Natural killer cell treated with Interleukin-12 subunit alpha and Interleukin-12 subunit beta and Interleukin-15 and Interleukin-18, amount 100 ng/mL, for 72 hours (primary cell): Measurements from ENCODE around the gene CHST11. TPM values are rescaled to one million over a fixed set of nuclear protein-coding genes. Genes with fewer than 3 reads are reported as not detected.
A peak's percentile ranks its signal among the peaks of the same experiment; 100 is the strongest.

Experiments used
- ATAC-seq, 2 donors: fragments of 150-1000 bp; cut with Tn5 transposase in 1 of 2; sonication (Bioruptor Pico), chemical (Tn5 transposase) in 1 of 2; 2 replicates each; pipeline ENCODE4 v1.10.0; 2021
- DNase-seq: peaks from one replicate; pipeline ENCODE4 v3.0.0; 2022; ENCODE audit warnings: low spot score
- H3K27ac Mint-ChIP-seq, 2 donors: 1 replicate in 1 of 2; 2 replicates in 1 of 2; pipeline ENCODE4 v1.8.0; 2022; ENCODE audit warnings: mixed read lengths in 2 of 2, mild to moderate bottlenecking in 1 of 2, moderate library complexity in 1 of 2
- H3K27me3 Mint-ChIP-seq, 2 donors: 1 replicate in 1 of 2; 2 replicates in 1 of 2; pipeline ENCODE4 v1.8.0; 2022; ENCODE audit warnings: mixed read lengths in 2 of 2
- H3K36me3 Mint-ChIP-seq: one replicate; pipeline ENCODE4 v1.8.0; 2022; ENCODE audit warnings: mixed read lengths
- H3K4me1 Mint-ChIP-seq, 2 donors: 1 replicate in 1 of 2; 2 replicates in 1 of 2; pipeline ENCODE4 v1.8.0; 2022; ENCODE audit warnings: low read depth in 2 of 2, mixed read lengths in 2 of 2, mild to moderate bottlenecking in 1 of 2
- H3K4me3 Mint-ChIP-seq: one replicate; pipeline ENCODE4 v1.8.0; 2022; ENCODE audit warnings: mixed read lengths
- H3K9me3 Mint-ChIP-seq: 2 replicates; pipeline ENCODE4 v1.8.0; 2022; ENCODE audit warnings: mixed read lengths
- total RNA-seq, 2 donors: library from RNA; stranded (reverse); gene quantifications; one replicate each; pipeline ENCODE4 v1.2.3, GENCODE V29; 2022

The CHST11 gene
- total RNA-seq, 2 donors from 2014 or later: 195 to 374 TPM

- H3K9me3 Mint-ChIP-seq: no peaks in the 10 kb centered on the region
- H3K4me1 Mint-ChIP-seq: peaks cover 82 to 88% of the 10 kb centered on the region in 2 donors
- ATAC-seq: peak in 1 of 2 donors; percentile 47
- no peaks in the 10 kb centered on the region for H3K36me3 Mint-ChIP-seq
- H3K27me3 Mint-ChIP-seq: no peaks in the 10 kb centered on the region
- DNase-seq: no peak
- peak overlapping the region; percentile 78 for H3K4me3 Mint-ChIP-seq
- peak overlapping the region; percentile 64 to 84 for H3K27ac Mint-ChIP-seq
These were observed 123.2 kb downstream of the CHST11 start for GRCh38 chr12:104579718-104580495.

DNA sequence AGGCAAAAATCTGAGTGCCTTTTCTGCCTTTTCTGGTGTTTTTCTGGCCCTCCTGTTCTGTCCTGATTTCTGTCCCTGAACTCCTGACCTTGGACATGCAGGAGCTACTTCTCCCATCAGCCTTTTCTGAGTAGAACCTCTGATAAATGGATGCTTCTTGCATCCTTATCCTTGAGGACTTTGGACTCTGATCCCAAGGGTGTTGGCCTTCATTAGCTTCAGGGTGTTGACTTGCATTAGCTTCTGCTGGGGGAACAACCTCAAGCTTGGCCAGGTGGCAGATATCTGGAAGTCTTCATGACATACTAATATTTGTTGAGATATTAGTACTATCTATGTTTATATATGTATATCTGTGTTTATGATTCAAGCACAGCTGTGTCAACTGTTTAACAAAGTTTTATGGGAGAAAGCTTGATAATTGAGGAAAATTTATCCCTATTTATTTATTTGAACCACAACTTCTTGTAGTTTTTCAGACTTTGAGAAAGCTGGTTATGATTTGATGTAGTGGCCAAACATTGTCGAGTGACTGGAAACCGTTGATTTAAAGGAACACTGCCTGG is 124.3 kb downstream of the CHST11 start:
- H3K9me3 Mint-ChIP-seq: no peaks in the 10 kb centered on the region
- H3K4me1 Mint-ChIP-seq: peaks cover 81 to 89% of the 10 kb centered on the region in 2 donors
- peak overlapping the region; percentile 78 for H3K4me3 Mint-ChIP-seq
- H3K27ac Mint-ChIP-seq: peak overlapping the region; percentile 64 to 84
- no peaks in the 10 kb centered on the region for H3K36me3 Mint-ChIP-seq
- H3K27me3 Mint-ChIP-seq: no peaks in the 10 kb centered on the region
- ATAC-seq (no peak), DNase-seq (no peak)

GRCh38 chr12:104582739-104583138 is 126.0 kb downstream of the CHST11 start:
- Mint-ChIP-seq H3K27me3 (no peaks in the 10 kb centered on the region), H3K9me3 (no peaks in the 10 kb centered on the region), H3K4me3 (no peak overlapping the region), H3K27ac (peak overlapping the region; percentile 25 to 84), H3K4me1 (peaks cover 76 to 81% of the 10 kb centered on the region in 2 donors), H3K36me3 (no peaks in the 10 kb centered on the region)
- DNase-seq (no peak), ATAC-seq (peak in 1 of 2 donors; percentile 15)

GRCh38 chr12:104583301-104583700 is 126.6 kb downstream of the CHST11 start:
- Mint-ChIP-seq H3K4me1 (peaks cover 74 to 77% of the 10 kb centered on the region in 2 donors), H3K9me3 (no peaks in the 10 kb centered on the region), H3K4me3 (peak overlapping the region; percentile 23), H3K27me3 (no peaks in the 10 kb centered on the region), H3K27ac (peak overlapping the region; percentile 25 to 84), H3K36me3 (no peaks in the 10 kb centered on the region)
- DNase-seq (no peak), ATAC-seq (peak; percentile 72 to 76)

DNA sequence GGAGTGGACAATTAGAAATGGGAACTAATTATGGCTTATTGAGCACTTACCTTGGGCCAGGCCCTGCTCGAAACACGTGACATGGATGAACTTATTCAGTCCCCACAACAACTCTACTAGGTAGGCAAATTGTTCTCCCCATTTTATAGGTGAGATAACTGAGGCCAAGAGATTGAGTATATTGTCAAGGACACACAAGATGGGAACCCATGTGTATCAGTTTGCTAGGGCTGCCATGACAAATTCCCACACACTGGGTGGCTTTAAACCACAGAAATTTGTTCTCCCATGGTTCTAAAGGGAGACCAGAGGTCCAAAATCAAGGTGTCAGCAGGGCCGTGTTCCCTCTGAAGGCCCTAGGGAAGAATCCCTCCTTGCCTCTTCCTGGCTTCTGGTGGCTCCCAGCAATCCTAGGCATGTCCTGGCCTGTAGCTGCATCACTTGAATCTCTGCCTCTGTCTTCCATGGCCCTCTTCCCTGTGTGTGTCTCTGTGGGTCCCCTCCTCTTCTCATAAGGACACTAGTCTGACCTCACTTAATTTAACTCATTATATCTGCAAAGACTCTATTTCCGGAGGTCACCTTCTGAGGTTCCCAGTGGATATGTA is 128.8 kb downstream of the CHST11 start:
- peak overlapping the region; percentile 31 to 84 for H3K27ac Mint-ChIP-seq

GRCh38 chr12:104586351-104586919 is 129.7 kb downstream of the CHST11 start:
- H3K27ac Mint-ChIP-seq: peak overlapping the region in 1 of 2 donors; percentile 47
- DNase-seq: no peak
- ATAC-seq: no peak
- H3K9me3 Mint-ChIP-seq: no peaks in the 10 kb centered on the region
- H3K4me1 Mint-ChIP-seq: peaks cover 67 to 68% of the 10 kb centered on the region in 2 donors
- no peaks in the 10 kb centered on the region for H3K27me3 Mint-ChIP-seq
- H3K36me3 Mint-ChIP-seq: peaks cover 6% of the 10 kb centered on the region
- H3K4me3 Mint-ChIP-seq: no peak overlapping the region

More for the DNA sequence above, 128.8 kb downstream of the CHST11 start:
- H3K4me1 Mint-ChIP-seq: peaks cover 64 to 66% of the 10 kb centered on the region in 2 donors
- no peaks in the 10 kb centered on the region for H3K9me3 Mint-ChIP-seq
- no peaks in the 10 kb centered on the region for H3K27me3 Mint-ChIP-seq
- peak overlapping the region; percentile 25 for H3K4me3 Mint-ChIP-seq
- H3K36me3 Mint-ChIP-seq: peaks cover 6% of the 10 kb centered on the region
- ATAC-seq (no peak), DNase-seq (no peak)

- no peak for DNase-seq
- peak overlapping the region in 1 of 2 donors; percentile 82 for H3K27ac Mint-ChIP-seq
- H3K36me3 Mint-ChIP-seq: peaks cover 6% of the 10 kb centered on the region
- H3K9me3 Mint-ChIP-seq: no peaks in the 10 kb centered on the region
- no peak overlapping the region for H3K4me3 Mint-ChIP-seq
- no peak for ATAC-seq
- no peaks in the 10 kb centered on the region for H3K27me3 Mint-ChIP-seq
- peaks cover 62% of the 10 kb centered on the region in 2 donors for H3K4me1 Mint-ChIP-seq
These were observed 131.5 kb downstream of the CHST11 start for GRCh38 chr12:104588047-104588920.

GRCh38 chr12:104588921-104589590 is 132.3 kb downstream of the CHST11 start:
- Mint-ChIP-seq H3K27me3 (no peaks in the 10 kb centered on the region), H3K36me3 (peaks cover 6% of the 10 kb centered on the region), H3K9me3 (no peaks in the 10 kb centered on the region), H3K4me1 (peaks cover 62% of the 10 kb centered on the region in 2 donors), H3K27ac (peak overlapping the region in 1 of 2 donors; percentile 82), H3K4me3 (no peak overlapping the region)
- DNase-seq (no peak), ATAC-seq (no peak)

DNA sequence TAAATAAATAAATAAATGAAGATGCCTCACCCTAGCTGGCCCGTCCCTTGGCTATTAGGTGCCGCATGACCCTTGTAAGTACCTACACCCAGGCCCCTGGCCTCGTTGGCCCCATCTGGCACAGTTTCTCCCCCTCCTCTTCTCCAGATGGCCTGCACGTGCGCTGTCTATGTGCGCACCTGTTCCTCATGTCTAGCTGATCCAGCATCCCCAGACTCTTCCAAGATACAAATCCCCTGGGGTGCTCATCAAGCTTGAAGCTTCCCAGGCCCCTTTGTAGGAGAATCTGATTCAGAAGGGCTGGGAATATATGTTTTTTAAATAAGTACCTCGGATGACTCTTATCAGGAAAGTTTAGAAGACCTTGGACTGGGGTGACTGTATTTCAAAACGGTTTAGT is 133.3 kb downstream of the CHST11 start:
- Mint-ChIP-seq H3K9me3 (no peaks in the 10 kb centered on the region), H3K27me3 (no peaks in the 10 kb centered on the region), H3K4me3 (no peak overlapping the region), H3K36me3 (peaks cover 6% of the 10 kb centered on the region), H3K4me1 (peaks cover 58 to 64% of the 10 kb centered on the region in 2 donors), H3K27ac (peak overlapping the region in 1 of 2 donors; percentile 82)
- no peak for DNase-seq
- ATAC-seq: no peak

- Mint-ChIP-seq H3K4me1 (peaks cover 57 to 63% of the 10 kb centered on the region in 2 donors), H3K4me3 (no peak overlapping the region), H3K36me3 (peaks cover 6% of the 10 kb centered on the region), H3K9me3 (no peaks in the 10 kb centered on the region), H3K27me3 (no peaks in the 10 kb centered on the region), H3K27ac (peak overlapping the region; percentile 3 to 82)
- DNase-seq (no peak), ATAC-seq (no peak)
These were observed 134.6 kb downstream of the CHST11 start for GRCh38 chr12:104591257-104591885.

GRCh38 chr12:104593482-104593881 is 136.7 kb downstream of the CHST11 start:
- H3K9me3 Mint-ChIP-seq: no peaks in the 10 kb centered on the region
- ATAC-seq: no peak
- no peaks in the 10 kb centered on the region for H3K27me3 Mint-ChIP-seq
- peaks cover 6% of the 10 kb centered on the region for H3K36me3 Mint-ChIP-seq
- peaks cover 60 to 72% of the 10 kb centered on the region in 2 donors for H3K4me1 Mint-ChIP-seq
- no peak overlapping the region for H3K4me3 Mint-ChIP-seq
- H3K27ac Mint-ChIP-seq: peak overlapping the region; percentile 35 to 83
- no peak for DNase-seq

GRCh38 chr12:104596134-104596799 is 139.5 kb downstream of the CHST11 start:
- DNase-seq: no peak
- Mint-ChIP-seq H3K9me3 (no peaks in the 10 kb centered on the region), H3K27me3 (no peaks in the 10 kb centered on the region), H3K27ac (peak overlapping the region; percentile 33 to 53), H3K4me3 (peak overlapping the region; percentile 6), H3K4me1 (peaks cover 66 to 80% of the 10 kb centered on the region in 2 donors), H3K36me3 (no peaks in the 10 kb centered on the region)
- no peak for ATAC-seq
